ENCODE results near the gene LTF.

Gene LTF

DNA sequence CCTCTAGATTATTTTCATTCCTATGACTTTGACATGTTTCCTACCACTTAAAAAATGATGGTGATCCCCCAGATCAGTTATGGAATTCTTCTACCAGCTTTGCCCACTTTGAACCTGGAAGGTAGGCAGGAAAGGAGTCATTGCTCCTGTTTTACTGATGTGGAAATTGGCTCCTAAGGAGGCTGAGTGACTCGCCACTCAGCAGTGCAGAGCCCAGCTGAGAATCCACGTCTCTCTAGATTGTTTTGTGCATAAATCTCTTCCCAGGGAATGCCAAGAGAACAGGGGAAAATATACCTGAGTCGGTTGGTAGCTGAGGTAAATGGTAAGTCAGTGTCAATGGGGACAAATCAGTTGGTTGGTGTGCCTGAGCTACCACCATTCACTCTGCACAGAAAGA lies 4.7 kb downstream of the LTF start:
- no peaks in the 10 kb centered on the region for H3K36me3 ChIP-seq (ENCODE audit: control insufficient read depth, low read length)
- H3K9me3 ChIP-seq (ENCODE audit: control insufficient read depth, insufficient read depth, low read length), result no peaks in the 10 kb centered on the region
- H3K4me2 ChIP-seq (ENCODE audit: low read length), result no peak overlapping the region
- peaks cover 11% of the 10 kb centered on the region for H3K27me3 ChIP-seq (ENCODE audit: control insufficient read depth, low read length)
- no peaks in the 10 kb centered on the region for H3K9me2 ChIP-seq (replicated peaks; ENCODE audit: control insufficient read depth, low read length)
- no peak overlapping the region for H3K27ac ChIP-seq (ENCODE audit: low read depth, low read length)
- no peaks in the 10 kb centered on the region for H4K20me1 ChIP-seq (ENCODE audit: control insufficient read depth, insufficient read depth, low read depth, low read length)
- TF ChIP-seq, protein P1, sequence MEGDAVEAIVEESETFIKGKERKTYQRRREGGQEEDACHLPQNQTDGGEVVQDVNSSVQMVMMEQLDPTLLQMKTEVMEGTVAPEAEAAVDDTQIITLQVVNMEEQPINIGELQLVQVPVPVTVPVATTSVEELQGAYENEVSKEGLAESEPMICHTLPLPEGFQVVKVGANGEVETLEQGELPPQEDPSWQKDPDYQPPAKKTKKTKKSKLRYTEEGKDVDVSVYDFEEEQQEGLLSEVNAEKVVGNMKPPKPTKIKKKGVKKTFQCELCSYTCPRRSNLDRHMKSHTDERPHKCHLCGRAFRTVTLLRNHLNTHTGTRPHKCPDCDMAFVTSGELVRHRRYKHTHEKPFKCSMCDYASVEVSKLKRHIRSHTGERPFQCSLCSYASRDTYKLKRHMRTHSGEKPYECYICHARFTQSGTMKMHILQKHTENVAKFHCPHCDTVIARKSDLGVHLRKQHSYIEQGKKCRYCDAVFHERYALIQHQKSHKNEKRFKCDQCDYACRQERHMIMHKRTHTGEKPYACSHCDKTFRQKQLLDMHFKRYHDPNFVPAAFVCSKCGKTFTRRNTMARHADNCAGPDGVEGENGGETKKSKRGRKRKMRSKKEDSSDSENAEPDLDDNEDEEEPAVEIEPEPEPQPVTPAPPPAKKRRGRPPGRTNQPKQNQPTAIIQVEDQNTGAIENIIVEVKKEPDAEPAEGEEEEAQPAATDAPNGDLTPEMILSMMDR (IDR thresholded peaks at IDR 0.05; ENCODE audit: low read depth, low read length, poor library complexity, severe bottlenecking), result no peak
- no peak for TF ChIP-seq EZH2phosphoT487 (IDR thresholded peaks at IDR 0.05; ENCODE audit: borderline replicate concordance, low read length)
- no peaks in the 10 kb centered on the region for H3K4me1 ChIP-seq (ENCODE audit: control insufficient read depth, low read length)
- H3K4me3 ChIP-seq (ENCODE audit: low read length), result no peak overlapping the region
- no peaks in the 10 kb centered on the region for H3F3A ChIP-seq (ENCODE audit: control insufficient read depth, insufficient read depth)
- no peaks in the 10 kb centered on the region for H3K79me2 ChIP-seq (ENCODE audit: control insufficient read depth, low read length)

DNA sequence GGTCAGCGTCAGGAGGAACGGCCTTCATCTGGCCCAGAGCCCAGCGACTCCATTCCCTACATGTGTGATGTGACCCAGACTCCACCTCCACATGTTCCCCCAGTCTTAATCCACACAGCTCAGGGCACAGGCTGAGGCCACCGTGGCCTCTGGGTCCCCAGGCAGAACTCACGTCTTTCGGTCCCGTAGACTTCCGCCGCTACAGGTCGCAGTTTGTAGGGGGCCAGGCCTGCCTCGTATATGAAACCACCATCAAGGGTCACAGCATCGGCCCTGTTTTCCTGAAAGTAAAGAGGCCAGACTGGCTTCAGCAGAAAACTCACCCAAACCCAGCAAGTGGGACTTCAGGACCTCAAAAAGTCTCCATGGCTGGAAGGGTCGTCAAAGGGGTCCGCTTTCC lies 8.6 kb downstream of the LTF start:
- H3K27me3 ChIP-seq (ENCODE audit: control insufficient read depth, low read length), result peaks cover 15% of the 10 kb centered on the region
- H3K4me2 ChIP-seq (ENCODE audit: low read length), result no peak overlapping the region

DNA sequence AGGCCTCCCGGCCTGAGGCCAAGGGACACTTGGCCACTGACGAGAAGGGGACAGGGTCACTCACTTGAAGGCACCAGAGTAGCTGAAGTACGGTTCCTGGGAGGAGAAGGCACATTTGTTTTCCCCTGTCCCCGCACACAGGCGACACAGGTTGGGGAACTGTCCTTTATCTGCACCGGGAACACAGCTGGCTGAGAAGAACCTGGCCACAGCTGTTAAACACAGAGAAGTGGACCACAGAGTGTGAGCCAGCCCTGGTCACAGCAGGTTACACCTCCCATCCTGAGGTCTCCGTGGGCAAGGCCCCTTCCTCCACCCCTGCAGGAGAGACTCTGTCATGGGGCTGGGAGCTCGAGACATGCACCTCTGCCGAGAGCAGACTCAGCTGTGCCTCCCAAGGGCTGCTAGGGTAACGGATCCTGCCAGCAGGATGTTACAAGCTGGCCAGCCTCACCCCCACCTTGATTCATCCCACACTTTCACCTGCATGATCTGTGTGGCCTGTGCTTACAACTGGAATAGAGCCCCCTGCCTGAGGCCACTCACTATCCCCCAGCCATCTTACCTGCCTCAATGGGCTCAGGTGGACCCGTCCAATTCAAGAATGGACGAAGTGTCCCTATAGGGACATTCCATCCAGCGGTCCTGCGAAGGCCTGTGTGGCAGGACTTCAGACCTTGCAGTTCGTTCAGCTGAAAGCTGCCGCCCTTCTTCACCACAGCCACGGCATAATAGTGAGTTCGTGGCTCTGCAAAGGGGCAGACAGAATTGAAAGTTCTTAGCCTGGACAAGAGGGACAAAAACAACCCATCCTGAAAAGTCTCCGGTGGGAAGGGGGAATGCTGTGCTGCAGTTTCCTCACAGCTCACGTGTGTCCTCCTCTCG lies 9.2 kb downstream of the LTF start:
- H3K4me2 ChIP-seq (ENCODE audit: low read length), result no peak overlapping the region
- H4K20me1 ChIP-seq (ENCODE audit: control insufficient read depth, insufficient read depth, low read depth, low read length), result no peaks in the 10 kb centered on the region
- H3K27me3 ChIP-seq (ENCODE audit: control insufficient read depth, low read length), result peaks cover 12% of the 10 kb centered on the region
- H3K36me3 ChIP-seq (ENCODE audit: control insufficient read depth, low read length), result no peaks in the 10 kb centered on the region
- H3K9me3 ChIP-seq (ENCODE audit: control insufficient read depth, insufficient read depth, low read length), result no peaks in the 10 kb centered on the region
- H3K9me2 ChIP-seq (replicated peaks; ENCODE audit: control insufficient read depth, low read length), result no peaks in the 10 kb centered on the region
- H3K4me1 ChIP-seq (ENCODE audit: control insufficient read depth, low read length), result no peaks in the 10 kb centered on the region
- no peak overlapping the region for H3K27ac ChIP-seq (ENCODE audit: low read depth, low read length)
- H3K79me2 ChIP-seq (ENCODE audit: control insufficient read depth, low read length), result no peaks in the 10 kb centered on the region
- no peak overlapping the region for H3K4me3 ChIP-seq (ENCODE audit: low read length)
- no peaks in the 10 kb centered on the region for H3F3A ChIP-seq (ENCODE audit: control insufficient read depth, insufficient read depth)
- no peak for TF ChIP-seq EZH2phosphoT487 (IDR thresholded peaks at IDR 0.05; ENCODE audit: borderline replicate concordance, low read length)
- TF ChIP-seq, protein P1 (IDR thresholded peaks at IDR 0.05; ENCODE audit: low read depth, low read length, poor library complexity, severe bottlenecking), result no peak

More for the DNA sequence above, 8.6 kb downstream of the LTF start:
- Histone ChIP-seq H3K9me2 (replicated peaks; ENCODE audit: control insufficient read depth, low read length) (no peaks in the 10 kb centered on the region), H3K4me3 (ENCODE audit: low read length) (no peak overlapping the region), H3K79me2 (ENCODE audit: control insufficient read depth, low read length) (no peaks in the 10 kb centered on the region), H3F3A (ENCODE audit: control insufficient read depth, insufficient read depth) (no peaks in the 10 kb centered on the region), H3K4me1 (ENCODE audit: control insufficient read depth, low read length) (no peaks in the 10 kb centered on the region), H3K36me3 (ENCODE audit: control insufficient read depth, low read length) (no peaks in the 10 kb centered on the region), H3K27ac (ENCODE audit: low read depth, low read length) (no peak overlapping the region), H4K20me1 (ENCODE audit: control insufficient read depth, insufficient read depth, low read depth, low read length) (no peaks in the 10 kb centered on the region), H3K9me3 (ENCODE audit: control insufficient read depth, insufficient read depth, low read length) (no peaks in the 10 kb centered on the region)
- TF ChIP-seq, protein P1 (IDR thresholded peaks at IDR 0.05; ENCODE audit: low read depth, low read length, poor library complexity, severe bottlenecking), result no peak
